Activated naive CD4-positive, alpha-beta T cell treated with anti-CD3 and anti-CD28 coated beads, Interleukin-2, amount 50 U/mL, for 16 hours (primary cell): ENCODE data around the gene SRGAP3.

ENCODE experiments used
- DNase-seq: peaks from one replicate; pipeline ENCODE4 v3.0.0-alpha.2; 2020

SRGAP3 gene

GRCh38 chr3:9078561-9079240 lies 170.7 kb downstream of the SRGAP3 start:
- DNase-seq = no peak

- no peak for DNase-seq
These were observed 172.4 kb downstream of the SRGAP3 start for GRCh38 chr3:9077029-9077428.

- no peak for DNase-seq
These were observed 173.7 kb downstream of the SRGAP3 start for GRCh38 chr3:9075762-9076161.

GRCh38 chr3:9074079-9074478 lies 175.4 kb downstream of the SRGAP3 start:
- no peak for DNase-seq

GRCh38 chr3:9072667-9073009 lies 176.8 kb downstream of the SRGAP3 start:
- DNase-seq = no peak

GRCh38 chr3:9071936-9072666 lies 177.3 kb downstream of the SRGAP3 start:
- DNase-seq = no peak

- DNase-seq = no peak
These were observed 178.5 kb downstream of the SRGAP3 start for GRCh38 chr3:9070961-9071360.

GRCh38 chr3:9069971-9070370 lies 179.5 kb downstream of the SRGAP3 start:
- DNase-seq = no peak

- no peak for DNase-seq
These were observed 181.4 kb downstream of the SRGAP3 start for GRCh38 chr3:9068051-9068450.

GRCh38 chr3:9067352-9067975 lies 182.0 kb downstream of the SRGAP3 start:
- DNase-seq = no peak

- no peak for DNase-seq
These were observed 182.7 kb downstream of the SRGAP3 start for GRCh38 chr3:9066775-9067174.

GRCh38 chr3:9066141-9066540 lies 183.3 kb downstream of the SRGAP3 start:
- no peak for DNase-seq

- no peak for DNase-seq
These were observed 184.6 kb downstream of the SRGAP3 start for GRCh38 chr3:9064850-9065249.

GRCh38 chr3:9064251-9064650 lies 185.2 kb downstream of the SRGAP3 start:
- no peak for DNase-seq

GRCh38 chr3:9062570-9062969 lies 186.9 kb downstream of the SRGAP3 start:
- no peak for DNase-seq

- DNase-seq = no peak
These were observed 187.8 kb downstream of the SRGAP3 start for GRCh38 chr3:9061634-9062033.

- no peak for DNase-seq
These were observed 189.7 kb downstream of the SRGAP3 start for GRCh38 chr3:9059489-9060400.

GRCh38 chr3:9056581-9056980 lies 192.9 kb downstream of the SRGAP3 start:
- no peak for DNase-seq

GRCh38 chr3:9047452-9048346 lies 201.7 kb downstream of the SRGAP3 start:
- no peak for DNase-seq

GRCh38 chr3:9045371-9045770 lies 204.1 kb downstream of the SRGAP3 start:
- no peak for DNase-seq

GRCh38 chr3:9043063-9043462 lies 206.4 kb downstream of the SRGAP3 start:
- no peak for DNase-seq

GRCh38 chr3:9041626-9042025 lies 207.8 kb downstream of the SRGAP3 start:
- DNase-seq = no peak
